HG02938 (cell line): ENCODE results near the gene ARHGEF39.
"Not testable (repeated sequence)": the region's sequence is repeated elsewhere in the genome, so short reads cannot be mapped to it uniquely, and the experiment has no call there.

Source experiments
- ATAC-seq: cut with Tn5 transposase; IDR thresholded peaks from one replicate; pipeline ENCODE4 v1.9.1; 2021; ENCODE audit warnings: mild to moderate bottlenecking, moderate library complexity; ENCODE audit not compliant: unreplicated experiment

The ARHGEF39 gene

GRCh38 chr9:35628389-35628991, 36.5 kb downstream of the ARHGEF39 start:
- ATAC-seq = no peak

GRCh38 chr9:35627575-35627974, 37.4 kb downstream of the ARHGEF39 start:
- ATAC-seq = no peak

- peak; percentile 58 for ATAC-seq
Observed at GRCh38 chr9:35619800-35620158, 45.2 kb downstream of the ARHGEF39 start.

- ATAC-seq = peak; percentile 31
Observed at GRCh38 chr9:35618854-35619799, 45.9 kb downstream of the ARHGEF39 start.

- ATAC-seq = no peak
Observed at GRCh38 chr9:35618325-35618727, 46.7 kb downstream of the ARHGEF39 start, which contains the start of gene CD72. Gene CD72 (minus strand): TSS chr9:35618413. CDS start chr9:35618303, 110 bp downstream.

GRCh38 chr9:35617548-35617947, 47.4 kb downstream of the ARHGEF39 start:
- ATAC-seq = no peak

- ATAC-seq = no peak
Observed at GRCh38 chr9:35616681-35617459, 48.1 kb downstream of the ARHGEF39 start.

GRCh38 chr9:35615981-35616680, 48.9 kb downstream of the ARHGEF39 start:
- ATAC-seq = no peak

GRCh38 chr9:35612843-35613242, 52.2 kb downstream of the ARHGEF39 start:
- no peak for ATAC-seq

GRCh38 chr9:35612066-35612465, 52.9 kb downstream of the ARHGEF39 start:
- ATAC-seq = not testable (repeated sequence)

- ATAC-seq = peak; percentile 77
Observed at GRCh38 chr9:35611230-35611797, 53.7 kb downstream of the ARHGEF39 start.

- no peak for ATAC-seq
Observed at GRCh38 chr9:35609820-35610163, 55.2 kb downstream of the ARHGEF39 start.
